ENCODE measurements around the gene SLC66A1. TPM values are rescaled to one million over a fixed set of nuclear protein-coding genes. Genes with fewer than 3 reads are reported as not detected.

SLC66A1 gene
- total RNA-seq, 1 donor from 2014 or later: 4.8 TPM

GRCh38 chr1:19329611-19330010 is 17.5 kb downstream of the SLC66A1 start:
- Mint-ChIP-seq H3K4me3 (no peak overlapping the region), H3K27me3 (ENCODE audit: insufficient read depth, low read depth) (no peaks in the 10 kb centered on the region)
- H3K79me2 ChIP-seq (ENCODE audit: low read depth): no peaks in the 10 kb centered on the region

DNA sequence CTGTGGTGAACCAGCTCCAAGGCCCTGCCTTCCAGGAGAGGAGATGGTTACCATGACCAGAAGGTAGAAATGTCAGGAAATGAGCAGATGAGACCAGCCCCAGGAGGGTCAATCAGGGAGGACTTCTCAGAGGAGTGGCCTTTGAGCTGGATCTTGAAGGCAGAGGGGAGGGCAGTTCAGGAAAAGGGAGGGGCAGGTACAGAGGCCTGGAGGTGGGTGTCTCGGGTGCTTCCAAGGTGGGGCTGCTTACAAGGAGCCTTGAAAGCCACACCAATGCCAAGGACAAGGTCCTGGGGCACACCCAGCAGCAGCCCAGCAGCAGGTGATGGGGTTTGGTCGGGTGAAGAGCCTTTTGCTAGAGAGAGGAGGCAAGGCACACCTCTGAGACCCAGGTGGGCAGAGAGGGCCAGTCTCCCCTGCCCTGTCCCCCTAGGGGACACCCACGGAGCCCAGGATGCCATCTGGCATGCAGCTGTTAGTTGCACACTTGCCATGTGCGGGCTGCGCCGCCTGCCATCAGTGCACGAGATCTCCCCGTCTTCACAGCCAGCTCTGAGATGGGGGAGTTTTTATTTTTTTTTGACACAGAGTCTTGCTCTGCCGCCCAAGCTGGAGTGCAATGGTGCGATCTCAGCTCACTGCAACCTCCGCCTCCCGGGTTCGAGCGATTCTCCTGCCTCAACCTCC is 18.5 kb downstream of the SLC66A1 start:
- peaks cover 3% of the 10 kb centered on the region for H3K36me3 Mint-ChIP-seq
- no peak overlapping the region for H3K9ac ChIP-seq
- no peaks in the 10 kb centered on the region for H3K9me3 Mint-ChIP-seq
- no peaks in the 10 kb centered on the region for H3K79me2 ChIP-seq (ENCODE audit: low read depth)
- no peaks in the 10 kb centered on the region for H3K9me3 ChIP-seq (ENCODE audit: low read depth)
- H3K4me1 ChIP-seq: no peaks in the 10 kb centered on the region
- H2AFZ ChIP-seq (replicated peaks): no peak overlapping the region
- no peak for TF ChIP-seq EZH2phosphoT487 (IDR thresholded peaks at IDR 0.05)
- TF ChIP-seq CTCF (IDR thresholded peaks at IDR 0.05): no peak
- no peak for TF ChIP-seq EZH2 (IDR thresholded peaks at IDR 0.05)
- H3K4me3 Mint-ChIP-seq: no peak overlapping the region
- H4K20me1 ChIP-seq (ENCODE audit: low read depth): no peaks in the 10 kb centered on the region
- no peaks in the 10 kb centered on the region for H3F3A ChIP-seq (ENCODE audit: low read depth)
- H3K4me2 ChIP-seq: no peak overlapping the region
- no peak for DNase-seq (ENCODE audit: low spot score)
- H3K36me3 ChIP-seq: no peaks in the 10 kb centered on the region
- no peaks in the 10 kb centered on the region for H3K27me3 Mint-ChIP-seq (ENCODE audit: insufficient read depth, low read depth)
- H3K4me3 ChIP-seq: no peak overlapping the region
- no peaks in the 10 kb centered on the region for H3K27me3 ChIP-seq
- H3K4me1 Mint-ChIP-seq: no peaks in the 10 kb centered on the region
- no peak overlapping the region for H3K27ac Mint-ChIP-seq
- no peak overlapping the region for H3K27ac ChIP-seq

More at GRCh38 chr1:19329611-19330010, 17.5 kb downstream of the SLC66A1 start:
- H3K27me3 ChIP-seq: no peaks in the 10 kb centered on the region
- no peak overlapping the region for H3K4me2 ChIP-seq
- no peak overlapping the region for H3K4me3 ChIP-seq
- H2AFZ ChIP-seq (replicated peaks): no peak overlapping the region
- no peak overlapping the region for H3K27ac ChIP-seq
- Mint-ChIP-seq H3K36me3 (peaks cover 3% of the 10 kb centered on the region), H3K9me3 (no peaks in the 10 kb centered on the region), H3K4me1 (no peaks in the 10 kb centered on the region), H3K27ac (no peak overlapping the region)
- no peak for TF ChIP-seq EZH2phosphoT487 (IDR thresholded peaks at IDR 0.05)
- TF ChIP-seq EZH2 (IDR thresholded peaks at IDR 0.05): no peak
- TF ChIP-seq CTCF (IDR thresholded peaks at IDR 0.05): no peak
- no peaks in the 10 kb centered on the region for H3K9me3 ChIP-seq (ENCODE audit: low read depth)
- DNase-seq (ENCODE audit: low spot score): no peak
- no peaks in the 10 kb centered on the region for H3K36me3 ChIP-seq
- no peaks in the 10 kb centered on the region for H3K4me1 ChIP-seq
- no peak overlapping the region for H3K9ac ChIP-seq
- no peaks in the 10 kb centered on the region for H4K20me1 ChIP-seq (ENCODE audit: low read depth)
- no peaks in the 10 kb centered on the region for H3F3A ChIP-seq (ENCODE audit: low read depth)

GRCh38 chr1:19331262-19331878 is 19.2 kb downstream of the SLC66A1 start:
- Mint-ChIP-seq H3K4me3 (no peak overlapping the region), H3K27me3 (ENCODE audit: insufficient read depth, low read depth) (no peaks in the 10 kb centered on the region), H3K9me3 (no peaks in the 10 kb centered on the region), H3K27ac (no peak overlapping the region), H3K4me1 (no peaks in the 10 kb centered on the region), H3K36me3 (peaks cover 3% of the 10 kb centered on the region)
- no peak overlapping the region for H3K27ac ChIP-seq
- no peak overlapping the region for H2AFZ ChIP-seq (replicated peaks)
- H3K79me2 ChIP-seq (ENCODE audit: low read depth): no peaks in the 10 kb centered on the region
- TF ChIP-seq EZH2phosphoT487 (IDR thresholded peaks at IDR 0.05) (no peak), EZH2 (IDR thresholded peaks at IDR 0.05) (no peak), CTCF (IDR thresholded peaks at IDR 0.05) (no peak)
- no peak overlapping the region for H3K9ac ChIP-seq
- H3F3A ChIP-seq (ENCODE audit: low read depth): no peaks in the 10 kb centered on the region
- H3K4me3 ChIP-seq: no peak overlapping the region
- H3K4me1 ChIP-seq: no peaks in the 10 kb centered on the region
- no peaks in the 10 kb centered on the region for H4K20me1 ChIP-seq (ENCODE audit: low read depth)
- H3K27me3 ChIP-seq: no peaks in the 10 kb centered on the region
- H3K4me2 ChIP-seq: no peak overlapping the region
- H3K36me3 ChIP-seq: no peaks in the 10 kb centered on the region
- no peak for DNase-seq (ENCODE audit: low spot score)
- no peaks in the 10 kb centered on the region for H3K9me3 ChIP-seq (ENCODE audit: low read depth)
